ENCODE data around the gene MTFR2.

Gene MTFR2

DNA sequence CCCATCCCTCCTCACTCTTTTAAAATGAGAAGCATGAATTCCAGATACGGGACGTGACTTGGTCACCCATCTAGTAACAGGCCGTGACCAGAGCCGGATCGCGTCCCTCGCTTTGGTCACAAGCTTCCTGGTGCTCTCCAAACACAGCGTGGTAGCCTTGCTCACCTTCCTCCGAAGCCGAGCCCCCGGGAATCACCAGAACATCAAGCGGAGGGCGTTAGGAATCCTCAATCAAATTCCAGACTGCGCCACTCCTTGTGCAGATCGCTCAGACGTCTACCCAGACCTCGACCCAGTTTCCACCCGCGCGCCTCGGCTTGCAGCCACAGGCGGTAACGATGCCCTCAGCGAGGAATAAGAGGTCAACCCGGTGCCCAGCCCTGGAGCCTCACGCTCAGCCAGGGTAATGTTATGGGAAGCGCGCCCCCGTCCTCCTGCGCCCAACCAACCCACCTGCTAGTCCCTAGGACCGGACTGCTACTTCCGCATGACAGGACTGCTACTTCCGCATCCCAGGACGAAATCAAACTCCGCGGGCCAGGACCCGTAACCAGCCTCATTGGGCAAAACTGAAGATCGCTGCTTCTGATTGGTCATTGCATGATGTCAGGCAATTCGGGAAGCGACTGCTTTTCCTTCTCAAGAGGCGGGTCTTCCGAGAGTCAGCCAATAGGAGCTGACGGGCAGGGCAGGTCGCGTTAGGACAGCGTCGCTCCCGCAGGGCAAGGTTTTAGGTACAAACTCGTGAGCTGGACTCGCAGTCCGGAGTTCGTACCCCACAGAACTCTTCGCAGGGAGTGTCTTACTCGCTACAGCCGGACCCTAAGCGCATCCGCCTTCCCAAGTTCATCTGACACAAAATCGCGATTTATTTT, at the start of gene MTFR2:
Gene MTFR2, minus strand, starts transcription at position 501 of the 875 bp plus-strand sequence. CDS start 1,212 bp downstream, outside the sequence.
- TF ChIP-seq, protein P1, sequence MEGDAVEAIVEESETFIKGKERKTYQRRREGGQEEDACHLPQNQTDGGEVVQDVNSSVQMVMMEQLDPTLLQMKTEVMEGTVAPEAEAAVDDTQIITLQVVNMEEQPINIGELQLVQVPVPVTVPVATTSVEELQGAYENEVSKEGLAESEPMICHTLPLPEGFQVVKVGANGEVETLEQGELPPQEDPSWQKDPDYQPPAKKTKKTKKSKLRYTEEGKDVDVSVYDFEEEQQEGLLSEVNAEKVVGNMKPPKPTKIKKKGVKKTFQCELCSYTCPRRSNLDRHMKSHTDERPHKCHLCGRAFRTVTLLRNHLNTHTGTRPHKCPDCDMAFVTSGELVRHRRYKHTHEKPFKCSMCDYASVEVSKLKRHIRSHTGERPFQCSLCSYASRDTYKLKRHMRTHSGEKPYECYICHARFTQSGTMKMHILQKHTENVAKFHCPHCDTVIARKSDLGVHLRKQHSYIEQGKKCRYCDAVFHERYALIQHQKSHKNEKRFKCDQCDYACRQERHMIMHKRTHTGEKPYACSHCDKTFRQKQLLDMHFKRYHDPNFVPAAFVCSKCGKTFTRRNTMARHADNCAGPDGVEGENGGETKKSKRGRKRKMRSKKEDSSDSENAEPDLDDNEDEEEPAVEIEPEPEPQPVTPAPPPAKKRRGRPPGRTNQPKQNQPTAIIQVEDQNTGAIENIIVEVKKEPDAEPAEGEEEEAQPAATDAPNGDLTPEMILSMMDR (conservative IDR thresholded peaks at IDR 0.05; ENCODE audit: low read depth, low read length) = no peak
- peak; percentile 98 for DNase-seq (ENCODE audit: low read depth)
- peak within 1 kb of the TSS; percentile 95 for H3K4me3 ChIP-seq (ENCODE audit: low read length)

DNA sequence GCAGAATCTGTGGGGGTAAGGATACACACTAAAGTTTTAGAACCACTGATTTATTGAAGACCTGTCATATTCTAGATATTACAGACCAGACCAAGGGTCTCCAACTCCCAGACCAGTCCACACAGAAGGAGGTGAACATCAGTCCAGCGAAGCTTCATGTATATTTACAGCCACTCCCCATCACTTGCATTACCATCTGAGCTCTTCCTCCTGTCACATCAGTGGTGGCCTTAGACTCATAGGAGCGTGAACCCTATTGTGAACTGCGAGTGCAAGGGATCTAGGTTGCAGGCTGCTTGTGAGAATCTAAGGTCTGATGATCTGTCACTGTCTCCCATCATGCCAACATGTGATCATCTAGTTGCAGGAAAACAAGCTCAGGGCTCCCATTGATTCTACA, 44.5 kb upstream of the MTFR2 start:
- DNase-seq (ENCODE audit: low read depth) = no peak
- TF ChIP-seq, protein P1 (conservative IDR thresholded peaks at IDR 0.05; ENCODE audit: low read depth, low read length) = no peak
- no peak overlapping the region for H3K4me3 ChIP-seq (ENCODE audit: low read length)

DNA sequence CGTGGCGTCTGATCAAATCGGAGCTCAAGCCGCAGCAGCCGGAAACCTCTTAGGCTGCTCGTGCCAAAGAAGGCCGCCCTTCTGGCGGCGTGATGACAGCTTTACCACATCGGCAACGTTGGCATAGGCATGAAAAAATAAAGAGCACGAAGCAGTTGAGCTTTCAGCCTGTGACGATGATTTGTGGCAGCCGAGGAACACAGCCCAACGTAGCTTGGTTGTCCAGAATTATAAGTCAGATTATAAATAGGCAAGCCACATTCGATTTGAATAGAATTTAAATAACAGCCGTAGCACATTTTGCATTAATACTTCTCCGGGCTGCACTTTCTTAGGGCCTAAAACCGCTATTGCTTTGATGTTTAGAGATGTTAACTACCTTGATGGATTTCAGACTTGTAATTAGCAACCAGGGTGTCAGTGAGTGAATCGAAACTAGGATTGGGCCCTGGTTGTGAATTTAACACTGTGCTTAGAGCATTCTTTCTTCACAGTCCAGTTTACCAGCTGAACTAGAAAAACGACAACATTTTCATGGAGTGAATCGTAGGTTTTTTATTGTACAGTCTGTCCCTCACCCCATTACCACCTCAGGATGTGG, 40.4 kb upstream of the MTFR2 start:
- H3K4me3 ChIP-seq (ENCODE audit: low read length) = peak overlapping the region; percentile 100
- DNase-seq (ENCODE audit: low read depth) = peak; percentile 82
- TF ChIP-seq, protein P1 (conservative IDR thresholded peaks at IDR 0.05; ENCODE audit: low read depth, low read length) = no peak

DNA sequence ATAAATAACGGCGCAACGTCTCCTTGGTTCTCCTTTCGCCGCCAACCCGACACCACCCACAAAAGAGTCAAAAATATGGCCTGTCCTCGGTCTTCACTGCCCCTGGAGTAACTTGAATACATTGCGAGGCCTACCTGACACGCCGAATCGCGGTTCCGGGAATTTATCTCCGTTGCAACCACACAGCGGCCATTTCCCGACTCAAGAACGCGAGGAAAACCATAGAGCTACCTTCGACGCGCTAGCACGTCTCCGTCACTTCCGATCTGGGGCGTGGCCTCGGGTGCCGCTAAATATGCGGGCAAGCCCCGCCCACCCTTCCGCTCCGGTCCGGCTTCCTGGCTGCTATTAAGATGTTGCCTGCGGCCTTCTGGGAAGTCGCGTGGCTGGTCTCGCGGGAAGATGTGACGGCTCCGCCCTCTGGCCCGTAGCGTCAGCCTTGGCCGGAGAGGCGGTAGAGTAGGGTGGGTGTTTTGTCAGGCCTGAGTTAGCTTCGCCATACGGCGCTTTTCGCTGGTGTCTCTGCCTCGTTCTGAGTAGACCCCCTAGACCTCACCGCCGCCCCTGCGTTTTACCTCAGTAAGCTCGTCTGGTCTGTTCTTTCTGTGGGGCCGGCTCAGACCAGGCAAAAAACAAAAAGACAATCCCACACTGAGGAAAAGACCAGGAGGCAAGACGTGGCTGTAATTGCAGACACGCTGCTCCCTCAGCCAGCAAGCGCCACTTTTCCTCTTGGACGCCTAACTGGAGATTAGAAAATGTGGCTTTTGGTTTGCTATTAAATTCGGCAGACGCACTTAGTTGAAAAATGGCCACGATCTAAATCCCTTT, 39.7 kb upstream of the MTFR2 start, which contains the start of gene BCLAF1:
Gene BCLAF1, minus strand, starts transcription at position 268 of the 831 bp plus-strand sequence. CDS start 9,980 bp downstream, outside the sequence.
- TF ChIP-seq, protein P1 (conservative IDR thresholded peaks at IDR 0.05; ENCODE audit: low read depth, low read length) = no peak
- peak within 1 kb of the TSS; percentile 100 for H3K4me3 ChIP-seq (ENCODE audit: low read length)
- DNase-seq (ENCODE audit: low read depth) = peak; percentile 96

DNA sequence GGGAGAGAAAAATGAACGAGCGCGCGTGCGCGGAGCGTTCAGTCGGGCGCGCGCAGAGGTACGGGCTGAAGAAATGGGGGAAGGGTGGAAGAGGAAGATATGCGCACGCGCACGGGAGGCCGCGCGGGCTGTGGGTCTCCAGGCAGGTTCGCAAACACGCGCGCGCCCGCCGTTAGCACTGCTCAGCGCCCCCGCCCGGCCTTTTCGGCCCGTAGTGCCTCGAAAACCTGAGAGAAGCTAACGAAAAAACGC, 39.1 kb upstream of the MTFR2 start:
- DNase-seq (ENCODE audit: low read depth) = peak; percentile 64
- H3K4me3 ChIP-seq (ENCODE audit: low read length) = peak overlapping the region; percentile 100
- TF ChIP-seq, protein P1 (conservative IDR thresholded peaks at IDR 0.05; ENCODE audit: low read depth, low read length) = no peak

DNA sequence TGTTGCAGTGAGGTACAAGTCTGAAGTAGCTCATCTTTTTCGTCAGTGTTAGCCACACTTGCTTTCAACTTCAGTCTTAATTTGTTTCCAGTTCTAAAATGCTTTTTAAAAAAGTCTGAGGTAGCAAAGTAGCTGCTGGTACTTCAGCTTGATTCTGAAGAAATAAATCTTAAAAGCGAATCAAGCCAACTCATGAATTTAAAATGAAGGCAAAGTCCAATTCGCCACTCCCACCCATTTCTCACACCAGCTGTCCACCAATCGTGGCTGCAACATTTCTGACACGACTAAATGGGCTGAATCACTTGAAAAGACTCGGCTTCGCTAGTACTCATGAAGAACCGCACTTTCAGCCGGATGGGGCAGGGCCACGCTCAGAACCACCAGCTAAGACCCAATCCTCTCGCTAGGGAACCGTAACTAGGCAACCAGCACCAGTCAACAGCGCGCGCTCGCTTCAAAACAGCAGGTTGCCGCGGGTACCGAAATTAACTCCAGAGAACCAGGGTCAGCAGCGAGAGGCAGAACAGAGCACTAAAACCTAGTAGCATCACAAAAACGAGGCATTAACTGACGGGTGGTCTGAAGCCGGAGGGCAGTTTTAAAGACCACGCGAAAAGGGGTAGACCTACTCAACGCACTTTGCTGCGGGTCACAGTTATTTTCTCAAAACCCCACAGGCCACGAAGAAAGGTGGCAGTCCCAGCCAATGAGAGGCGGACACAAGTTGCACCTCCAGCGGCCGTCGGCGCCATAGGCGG, 38.6 kb upstream of the MTFR2 start:
- DNase-seq (ENCODE audit: low read depth) = peak; percentile 75
- H3K4me3 ChIP-seq (ENCODE audit: low read length) = peak overlapping the region; percentile 100
- TF ChIP-seq, protein P1 (conservative IDR thresholded peaks at IDR 0.05; ENCODE audit: low read depth, low read length) = no peak
